SK-N-SH (cell line): ENCODE data around the gene TNRC6B. TPM values are rescaled to one million over a fixed set of nuclear protein-coding genes. Genes with fewer than 3 reads are reported as not detected.
A peak's percentile ranks its signal among the peaks of the same experiment; 100 is the strongest.

Source experiments
- CTCF ChIA-PET: fragments of 300-600, 350-600 bp; formaldehyde crosslinking; extraction: SDS; loops from one replicate; lab custom pipeline; 2021; lab: Yijun Ruan, JAX
- POLR2A ChIA-PET: fragments of 350-600 bp; sonication (Branson Sonifier 250); formaldehyde crosslinking; extraction: SDS; loops from one replicate; lab custom pipeline; 2020; ENCODE audit warnings: antibody characterized with exemption, inconsistent platforms; lab: Yijun Ruan, JAX
- DNase-seq: peaks from one replicate; pipeline ENCODE4 v3.0.0; 2012
- H2AFZ ChIP-seq: fragments of 200-600 bp; sonication (generic); 2 replicates; pipeline ENCODE4 v1.8.1; 2016; ENCODE audit warnings: antibody characterized with exemption, mild to moderate bottlenecking, low read depth
- H3F3A ChIP-seq: fragments of 200-600 bp; sonication (generic); replicated peaks from 2 replicates; pipeline ENCODE3; 2016; ENCODE audit warnings: antibody characterized with exemption, mild to moderate bottlenecking; ENCODE audit not compliant: insufficient read depth
- H3K27ac ChIP-seq, 2 experiments: fragments of 200-500 bp in 1 of 2; fragments of 200-600 bp in 1 of 2; sonication (Bioruptor generic) in 1 of 2; sonication (generic), shearing (Covaris generic) in 1 of 2; 2 replicates each; pipeline versions ENCODE4 v1.5.1 to v1.6.1; 2014 to 2016; ENCODE audit warnings: low read depth in 2 of 2, inconsistent platforms in 1 of 2, low read length in 1 of 2, mild to moderate bottlenecking in 1 of 2, mixed read lengths in 1 of 2
- H3K27me3 ChIP-seq: fragments of 200-600 bp; sonication (generic), shearing (Covaris generic); 2 replicates; pipeline ENCODE4 v1.6.1; 2016; ENCODE audit warnings: mixed run types; ENCODE audit not compliant: insufficient read depth
- H3K36me3 ChIP-seq, 2 experiments: fragments of 200-500 bp in 1 of 2; fragments of 200-600 bp in 1 of 2; sonication (Bioruptor generic) in 1 of 2; sonication (generic) in 1 of 2; replicated peaks in 1 of 2; 2 replicates each; pipeline versions ENCODE3 to v1.5.1; 2014 to 2016; ENCODE audit warnings: low read length in 1 of 2, mild to moderate bottlenecking in 1 of 2; ENCODE audit not compliant: insufficient read depth in 2 of 2, control insufficient read depth in 1 of 2
- H3K4me1 ChIP-seq, 2 experiments: fragments of 200-500 bp in 1 of 2; fragments of 200-600 bp in 1 of 2; sonication (Bioruptor generic) in 1 of 2; sonication (generic), shearing (Covaris generic) in 1 of 2; 2 replicates each; pipeline versions ENCODE4 v1.5.1 to v1.6.1; 2014 to 2016; ENCODE audit warnings: low read depth in 1 of 2, low read length in 1 of 2, mixed run types in 1 of 2; ENCODE audit not compliant: insufficient read depth in 2 of 2, control insufficient read depth in 1 of 2
- H3K4me2 ChIP-seq: fragments of 200-600 bp; sonication (generic), shearing (Covaris generic); 2 replicates; pipeline ENCODE4 v1.6.1; 2017; ENCODE audit warnings: mixed run types
- H3K4me3 ChIP-seq, 2 experiments: fragments of 200-500 bp in 1 of 2; fragments of 200-600 bp in 1 of 2; sonication (Bioruptor generic) in 1 of 2; sonication (generic), shearing (Covaris generic) in 1 of 2; 2 replicates each; pipeline versions ENCODE4 v1.5.1 to v1.8.1; 2014 to 2016; ENCODE audit warnings: low read depth in 2 of 2, inconsistent platforms in 1 of 2, low read length in 1 of 2, mild to moderate bottlenecking in 1 of 2, mixed read lengths in 1 of 2, moderate library complexity in 1 of 2
- H3K79me2 ChIP-seq: fragments of 200-600 bp; sonication (generic); 2 replicates; pipeline ENCODE4 v1.8.1; 2017; ENCODE audit warnings: mild to moderate bottlenecking; ENCODE audit not compliant: insufficient read depth
- H3K9ac ChIP-seq: fragments of 200-600 bp; sonication (generic); 2 replicates; pipeline ENCODE4 v1.6.1; 2017; ENCODE audit warnings: mixed run types
- H3K9me2 ChIP-seq: fragments of 200-600 bp; sonication (generic); 2 replicates; pipeline ENCODE4 v1.6.1; 2017; ENCODE audit warnings: mixed run types
- H3K9me3 ChIP-seq: fragments of 200-600 bp; sonication (generic); 2 replicates; pipeline ENCODE4 v1.6.1; 2017; ENCODE audit warnings: mixed run types, mild to moderate bottlenecking, moderate library complexity
- H4K20me1 ChIP-seq: fragments of 200-600 bp; sonication (generic); 2 replicates; pipeline ENCODE4 v1.6.1; 2017; ENCODE audit warnings: mild to moderate bottlenecking, mixed run types; ENCODE audit not compliant: insufficient read depth
- CHD2 ChIP-seq: fragments of 150-350 bp; IDR thresholded peaks from 2 replicates; pipeline ENCODE4 v1.6.1; 2018; ENCODE audit warnings: low read length; ENCODE audit not compliant: partially characterized antibody
- EZH2phosphoT487 ChIP-seq: fragments of 200-600 bp; sonication (generic); IDR thresholded peaks from 2 replicates; pipeline ENCODE4 v1.6.1; 2017; ENCODE audit warnings: low read depth, mixed run types, mild to moderate bottlenecking, antibody characterized with exemption, moderate library complexity, borderline replicate concordance
- MEF2A ChIP-seq: IDR thresholded peaks from 2 replicates; pipeline ENCODE4 v1.4.0; 2012; ENCODE audit warnings: low read depth, borderline replicate concordance
- MXI1 ChIP-seq: IDR thresholded peaks from 2 replicates; pipeline ENCODE4 v1.6.1; 2012; ENCODE audit warnings: mild to moderate bottlenecking, low read depth, low read length, improper control_type of control experiment
- NFIC ChIP-seq: IDR thresholded peaks from 2 replicates; pipeline ENCODE4 v1.4.0; 2012; ENCODE audit warnings: borderline replicate concordance
- NRF1 ChIP-seq: IDR thresholded peaks from 2 replicates; pipeline ENCODE4 v1.6.1; 2012; ENCODE audit warnings: low read depth, mild to moderate bottlenecking, low read length
- RFX5 ChIP-seq: IDR thresholded peaks from 2 replicates; pipeline ENCODE4 v1.6.1; 2012; ENCODE audit warnings: mild to moderate bottlenecking, improper control_type of control experiment, low read length
- TAF1 ChIP-seq: IDR thresholded peaks from 2 replicates; pipeline ENCODE4 v1.6.1; 2012; ENCODE audit warnings: low read depth, mild to moderate bottlenecking, low read length, moderate library complexity, borderline replicate concordance
- TCF12 ChIP-seq: IDR thresholded peaks from 2 replicates; pipeline ENCODE4 v1.4.0; 2012
- WGBS: methylation state at CpG from one replicate; pipeline ENCODE4 v1.1.6; 2017; ENCODE audit warnings: low lambda C conversion rate; 5-methylcytosine and 5-hydroxymethylcytosine counted together
- polyA plus RNA-seq, 3 experiments: library from polyadenylated mRNA; depleted of rRNA; stranded (reverse); fragments of >200 nt; gene quantifications; 2 replicates each; pipeline ENCODE4 v1.2.3, GENCODE V29; 2012
- TF ChIP-seq, protein P1 (sequence below): IDR thresholded peaks from 2 replicates; pipeline ENCODE4 v1.4.0; 2012; ENCODE audit warnings: low read depth, borderline replicate concordance
- TF ChIP-seq, protein P2 (sequence below): IDR thresholded peaks from 2 replicates; pipeline ENCODE4 v1.4.0; 2012; ENCODE audit warnings: low read depth
- TF ChIP-seq, protein P3 (sequence below): fragments of 200-600 bp; sonication (generic); IDR thresholded peaks from 2 replicates; pipeline ENCODE4 v1.6.1; 2017; ENCODE audit warnings: antibody characterized with exemption, mild to moderate bottlenecking, moderate library complexity
- TF ChIP-seq, protein P4 (sequence below): IDR thresholded peaks from 2 replicates; pipeline ENCODE4 v1.6.1; 2012; ENCODE audit warnings: mild to moderate bottlenecking, low read depth, low read length, moderate library complexity

The TNRC6B gene
- polyA plus RNA-seq, 1 of the 3 experiments (the other 2 are of a cell fraction) = 1.2 TPM

DNA sequence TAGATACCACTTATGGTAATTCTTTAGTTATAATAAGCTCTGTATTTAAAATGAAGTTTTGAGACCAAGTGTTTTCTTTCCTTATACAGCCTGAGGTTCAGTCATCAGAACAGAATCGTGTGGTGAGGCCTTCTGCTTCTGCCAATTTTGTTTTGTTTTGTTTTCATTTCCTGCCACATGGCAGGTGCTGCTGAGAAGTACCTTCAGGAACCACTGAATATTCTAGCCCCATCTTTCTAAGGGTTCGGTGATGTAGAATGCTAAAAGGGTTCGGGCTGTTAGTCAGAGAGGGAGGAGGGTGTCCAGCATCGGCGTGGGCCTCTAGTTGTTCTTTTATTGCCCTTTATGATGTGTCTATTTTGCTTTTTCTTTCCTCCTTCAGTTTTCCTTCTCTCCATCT is 25.8 kb downstream of the TNRC6B start:
- no peaks in the 10 kb centered on the region for H3K27me3 ChIP-seq
- peaks cover 0 to 21% of the 10 kb centered on the region in 2 experiments; a peak in 2 of 4 replicates for H3K4me1 ChIP-seq
- TF ChIP-seq, protein P1, sequence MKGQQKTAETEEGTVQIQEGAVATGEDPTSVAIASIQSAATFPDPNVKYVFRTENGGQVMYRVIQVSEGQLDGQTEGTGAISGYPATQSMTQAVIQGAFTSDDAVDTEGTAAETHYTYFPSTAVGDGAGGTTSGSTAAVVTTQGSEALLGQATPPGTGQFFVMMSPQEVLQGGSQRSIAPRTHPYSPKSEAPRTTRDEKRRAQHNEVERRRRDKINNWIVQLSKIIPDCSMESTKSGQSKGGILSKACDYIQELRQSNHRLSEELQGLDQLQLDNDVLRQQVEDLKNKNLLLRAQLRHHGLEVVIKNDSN = no peak
- TF ChIP-seq, protein P2, sequence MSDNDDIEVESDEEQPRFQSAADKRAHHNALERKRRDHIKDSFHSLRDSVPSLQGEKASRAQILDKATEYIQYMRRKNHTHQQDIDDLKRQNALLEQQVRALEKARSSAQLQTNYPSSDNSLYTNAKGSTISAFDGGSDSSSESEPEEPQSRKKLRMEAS = no peak
- TF ChIP-seq, protein P3, sequence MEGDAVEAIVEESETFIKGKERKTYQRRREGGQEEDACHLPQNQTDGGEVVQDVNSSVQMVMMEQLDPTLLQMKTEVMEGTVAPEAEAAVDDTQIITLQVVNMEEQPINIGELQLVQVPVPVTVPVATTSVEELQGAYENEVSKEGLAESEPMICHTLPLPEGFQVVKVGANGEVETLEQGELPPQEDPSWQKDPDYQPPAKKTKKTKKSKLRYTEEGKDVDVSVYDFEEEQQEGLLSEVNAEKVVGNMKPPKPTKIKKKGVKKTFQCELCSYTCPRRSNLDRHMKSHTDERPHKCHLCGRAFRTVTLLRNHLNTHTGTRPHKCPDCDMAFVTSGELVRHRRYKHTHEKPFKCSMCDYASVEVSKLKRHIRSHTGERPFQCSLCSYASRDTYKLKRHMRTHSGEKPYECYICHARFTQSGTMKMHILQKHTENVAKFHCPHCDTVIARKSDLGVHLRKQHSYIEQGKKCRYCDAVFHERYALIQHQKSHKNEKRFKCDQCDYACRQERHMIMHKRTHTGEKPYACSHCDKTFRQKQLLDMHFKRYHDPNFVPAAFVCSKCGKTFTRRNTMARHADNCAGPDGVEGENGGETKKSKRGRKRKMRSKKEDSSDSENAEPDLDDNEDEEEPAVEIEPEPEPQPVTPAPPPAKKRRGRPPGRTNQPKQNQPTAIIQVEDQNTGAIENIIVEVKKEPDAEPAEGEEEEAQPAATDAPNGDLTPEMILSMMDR = no peak
- TF ChIP-seq TCF12 (no peak), EZH2phosphoT487 (no peak), TAF1 (no peak), CHD2 (no peak), NRF1 (no peak), NFIC (no peak), MEF2A (no peak), RFX5 (no peak), MXI1 (no peak)
- TF ChIP-seq, protein P4, sequence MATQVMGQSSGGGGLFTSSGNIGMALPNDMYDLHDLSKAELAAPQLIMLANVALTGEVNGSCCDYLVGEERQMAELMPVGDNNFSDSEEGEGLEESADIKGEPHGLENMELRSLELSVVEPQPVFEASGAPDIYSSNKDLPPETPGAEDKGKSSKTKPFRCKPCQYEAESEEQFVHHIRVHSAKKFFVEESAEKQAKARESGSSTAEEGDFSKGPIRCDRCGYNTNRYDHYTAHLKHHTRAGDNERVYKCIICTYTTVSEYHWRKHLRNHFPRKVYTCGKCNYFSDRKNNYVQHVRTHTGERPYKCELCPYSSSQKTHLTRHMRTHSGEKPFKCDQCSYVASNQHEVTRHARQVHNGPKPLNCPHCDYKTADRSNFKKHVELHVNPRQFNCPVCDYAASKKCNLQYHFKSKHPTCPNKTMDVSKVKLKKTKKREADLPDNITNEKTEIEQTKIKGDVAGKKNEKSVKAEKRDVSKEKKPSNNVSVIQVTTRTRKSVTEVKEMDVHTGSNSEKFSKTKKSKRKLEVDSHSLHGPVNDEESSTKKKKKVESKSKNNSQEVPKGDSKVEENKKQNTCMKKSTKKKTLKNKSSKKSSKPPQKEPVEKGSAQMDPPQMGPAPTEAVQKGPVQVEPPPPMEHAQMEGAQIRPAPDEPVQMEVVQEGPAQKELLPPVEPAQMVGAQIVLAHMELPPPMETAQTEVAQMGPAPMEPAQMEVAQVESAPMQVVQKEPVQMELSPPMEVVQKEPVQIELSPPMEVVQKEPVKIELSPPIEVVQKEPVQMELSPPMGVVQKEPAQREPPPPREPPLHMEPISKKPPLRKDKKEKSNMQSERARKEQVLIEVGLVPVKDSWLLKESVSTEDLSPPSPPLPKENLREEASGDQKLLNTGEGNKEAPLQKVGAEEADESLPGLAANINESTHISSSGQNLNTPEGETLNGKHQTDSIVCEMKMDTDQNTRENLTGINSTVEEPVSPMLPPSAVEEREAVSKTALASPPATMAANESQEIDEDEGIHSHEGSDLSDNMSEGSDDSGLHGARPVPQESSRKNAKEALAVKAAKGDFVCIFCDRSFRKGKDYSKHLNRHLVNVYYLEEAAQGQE = no peak
- CTCF ChIA-PET = no interaction called here
- H3K4me2 ChIP-seq = peak overlapping the region; percentile 37; the same call in 1 of the 2 replicates
- WGBS = 69% methylated on average over 5 of the region's 5 CpGs
- H3K9ac ChIP-seq = no peak overlapping the region
- H3K4me3 ChIP-seq = no peak overlapping the region
- H3F3A ChIP-seq = peaks cover 10% of the 10 kb centered on the region
- DNase-seq = no peak
- peaks cover 54% of the 10 kb centered on the region for H3K79me2 ChIP-seq
- POLR2A ChIA-PET = no interaction called here
- no peaks in the 10 kb centered on the region for H3K9me2 ChIP-seq
- H3K36me3 ChIP-seq = no peaks in the 10 kb centered on the region
- H4K20me1 ChIP-seq = peaks cover 52% of the 10 kb centered on the region
- H3K27ac ChIP-seq = peak overlapping the region; percentile 50 to 69; a peak in 3 of 4 replicates
- H3K9me3 ChIP-seq = no peaks in the 10 kb centered on the region
- H2AFZ ChIP-seq = no peak overlapping the region
